ENCODE results near the gene MESP2.

Gene MESP2

DNA sequence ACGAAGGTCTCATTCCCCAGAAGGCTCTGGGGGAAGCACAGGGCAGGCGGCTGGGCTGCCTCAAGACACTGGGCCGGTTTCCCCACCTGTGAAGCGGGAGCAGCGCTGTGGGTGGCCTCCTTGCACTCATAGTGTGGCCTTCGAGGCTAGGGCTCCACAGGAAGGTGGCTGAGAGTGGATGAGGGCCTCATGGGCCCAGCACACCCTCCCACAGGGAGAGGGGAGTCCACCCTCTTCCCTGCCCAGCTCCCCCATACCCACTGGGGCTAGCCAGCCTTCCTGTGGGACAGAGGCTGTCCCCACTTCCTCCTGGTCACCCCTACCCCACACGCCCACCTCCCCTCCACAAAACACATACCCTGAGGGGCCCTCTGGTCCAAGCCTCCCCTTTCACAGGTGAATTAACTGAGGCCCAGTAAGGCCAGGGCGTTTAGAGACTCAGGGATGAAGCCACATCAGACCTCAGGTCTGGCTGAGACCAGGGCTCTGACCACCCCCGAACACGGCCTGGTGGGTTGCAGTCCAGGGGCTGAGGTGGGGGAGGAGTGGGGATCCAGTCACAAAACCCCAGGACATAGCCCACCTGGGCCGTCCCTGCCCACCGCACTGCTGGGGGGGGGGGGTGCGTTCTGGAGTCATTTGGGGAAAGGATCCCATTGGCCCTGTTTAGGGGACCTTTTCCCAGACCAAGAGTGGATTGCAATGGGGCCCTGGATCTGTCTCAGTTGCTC lies 37.4 kb downstream of the MESP2 start:
- TF ChIP-seq, protein P1, sequence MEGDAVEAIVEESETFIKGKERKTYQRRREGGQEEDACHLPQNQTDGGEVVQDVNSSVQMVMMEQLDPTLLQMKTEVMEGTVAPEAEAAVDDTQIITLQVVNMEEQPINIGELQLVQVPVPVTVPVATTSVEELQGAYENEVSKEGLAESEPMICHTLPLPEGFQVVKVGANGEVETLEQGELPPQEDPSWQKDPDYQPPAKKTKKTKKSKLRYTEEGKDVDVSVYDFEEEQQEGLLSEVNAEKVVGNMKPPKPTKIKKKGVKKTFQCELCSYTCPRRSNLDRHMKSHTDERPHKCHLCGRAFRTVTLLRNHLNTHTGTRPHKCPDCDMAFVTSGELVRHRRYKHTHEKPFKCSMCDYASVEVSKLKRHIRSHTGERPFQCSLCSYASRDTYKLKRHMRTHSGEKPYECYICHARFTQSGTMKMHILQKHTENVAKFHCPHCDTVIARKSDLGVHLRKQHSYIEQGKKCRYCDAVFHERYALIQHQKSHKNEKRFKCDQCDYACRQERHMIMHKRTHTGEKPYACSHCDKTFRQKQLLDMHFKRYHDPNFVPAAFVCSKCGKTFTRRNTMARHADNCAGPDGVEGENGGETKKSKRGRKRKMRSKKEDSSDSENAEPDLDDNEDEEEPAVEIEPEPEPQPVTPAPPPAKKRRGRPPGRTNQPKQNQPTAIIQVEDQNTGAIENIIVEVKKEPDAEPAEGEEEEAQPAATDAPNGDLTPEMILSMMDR (IDR thresholded peaks at IDR 0.05; ENCODE audit: extremely low read depth, insufficient read depth, missing control alignments) = no peak
- no peak for DNase-seq (ENCODE audit: low spot score)
- in situ Hi-C loops (cut with MboI; ENCODE audit: low pct_unique_long_range_greater_than_20kb, low sequenced_read_pairs, unreplicated experiment) = no loop called here

DNA sequence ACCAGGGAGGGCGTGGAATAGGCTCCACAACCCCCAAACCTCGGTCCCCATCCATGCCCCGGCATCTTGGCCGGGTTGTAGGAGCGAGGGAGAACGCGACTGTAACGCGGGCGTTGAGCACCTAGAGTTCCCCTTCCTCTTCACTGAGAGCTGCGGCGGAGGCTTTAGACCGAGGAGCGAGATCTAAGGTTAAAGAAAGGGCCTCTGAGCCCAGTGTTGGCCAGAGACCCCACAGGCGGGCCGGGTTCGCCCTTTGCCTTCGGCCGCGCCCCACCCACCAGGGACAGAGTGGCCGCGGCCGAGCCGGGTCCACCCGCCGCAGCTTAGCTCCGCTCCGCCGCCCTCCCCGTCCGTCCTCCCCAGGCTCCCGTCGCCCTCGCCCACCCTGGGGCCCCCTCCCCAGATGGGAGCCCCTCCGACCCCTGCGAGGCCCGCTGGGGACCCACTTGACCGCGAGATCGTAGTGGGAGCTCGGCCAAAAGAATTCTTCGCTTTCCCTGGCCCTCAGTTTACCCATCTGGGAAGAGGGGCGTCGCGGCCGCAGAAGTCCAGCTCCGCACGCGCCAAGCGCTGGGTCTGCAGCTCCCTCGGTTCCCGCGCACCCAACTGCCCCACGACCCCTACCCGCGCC lies 38.1 kb downstream of the MESP2 start:
- TF ChIP-seq, protein P1 (IDR thresholded peaks at IDR 0.05; ENCODE audit: extremely low read depth, insufficient read depth, missing control alignments) = no peak
- in situ Hi-C loops (cut with MboI; ENCODE audit: low pct_unique_long_range_greater_than_20kb, low sequenced_read_pairs, unreplicated experiment) = no loop called here
- DNase-seq (ENCODE audit: low spot score) = peak; percentile 67

DNA sequence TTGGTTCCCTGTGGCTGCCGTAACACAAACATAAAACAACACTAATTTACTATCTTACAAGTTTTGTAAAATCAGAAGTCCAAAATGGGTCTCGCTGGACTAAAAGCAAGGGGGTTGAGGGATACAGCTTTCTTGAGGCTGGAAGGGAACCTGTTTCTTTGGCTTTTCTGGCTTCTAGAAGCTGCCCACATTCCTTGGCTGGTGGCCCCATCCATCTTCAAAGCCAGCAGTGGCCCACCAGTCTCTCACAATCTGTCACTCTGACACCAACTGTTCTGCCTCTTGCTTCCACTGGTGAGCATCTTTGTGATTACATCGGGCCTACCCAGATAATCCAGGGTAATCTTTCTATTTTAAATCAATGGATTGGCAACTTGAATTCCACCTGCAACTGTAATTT lies 39.6 kb downstream of the MESP2 start:
- TF ChIP-seq, protein P1 (IDR thresholded peaks at IDR 0.05; ENCODE audit: extremely low read depth, insufficient read depth, missing control alignments) = no peak
- no peak for DNase-seq (ENCODE audit: low spot score)
- in situ Hi-C loops (cut with MboI; ENCODE audit: low pct_unique_long_range_greater_than_20kb, low sequenced_read_pairs, unreplicated experiment) = no loop called here

GRCh38 chr15:89817701-89818280 lies 41.7 kb downstream of the MESP2 start:
- TF ChIP-seq, protein P1 (IDR thresholded peaks at IDR 0.05; ENCODE audit: extremely low read depth, insufficient read depth, missing control alignments) = no peak
- in situ Hi-C loops (cut with MboI; ENCODE audit: low pct_unique_long_range_greater_than_20kb, low sequenced_read_pairs, unreplicated experiment) = no loop called here

DNA sequence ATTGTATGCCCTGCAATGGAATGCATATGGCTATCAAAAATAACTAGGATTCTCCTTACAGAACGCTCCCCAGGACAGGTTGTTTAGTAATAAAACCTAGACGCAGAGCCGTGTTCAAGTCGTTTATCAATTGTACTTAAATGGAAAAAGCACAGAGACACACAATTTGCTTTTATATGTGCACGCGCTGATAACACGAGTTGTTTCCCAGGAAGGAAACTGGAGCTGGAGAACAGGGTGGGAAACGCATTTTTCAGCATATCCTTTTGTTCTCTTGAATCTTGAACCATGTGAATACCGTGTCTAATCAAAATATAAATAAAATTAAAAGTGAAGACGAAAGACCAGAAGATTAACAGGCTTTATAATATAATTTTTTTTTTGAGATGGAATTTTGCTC lies 42.2 kb downstream of the MESP2 start:
- no peak for DNase-seq (ENCODE audit: low spot score)
- in situ Hi-C loops (cut with MboI; ENCODE audit: low pct_unique_long_range_greater_than_20kb, low sequenced_read_pairs, unreplicated experiment) = no loop called here
- TF ChIP-seq, protein P1 (IDR thresholded peaks at IDR 0.05; ENCODE audit: extremely low read depth, insufficient read depth, missing control alignments) = no peak

More at GRCh38 chr15:89817701-89818280, 41.7 kb downstream of the MESP2 start:
- DNase-seq (ENCODE audit: low spot score) = no peak

- in situ Hi-C loops (cut with MboI; ENCODE audit: low pct_unique_long_range_greater_than_20kb, low sequenced_read_pairs, unreplicated experiment) = no loop called here
- TF ChIP-seq, protein P1 (IDR thresholded peaks at IDR 0.05; ENCODE audit: extremely low read depth, insufficient read depth, missing control alignments) = no peak
- no peak for DNase-seq (ENCODE audit: low spot score)
Measured at GRCh38 chr15:89820666-89821611, 44.8 kb downstream of the MESP2 start.
